ENCODE data around the gene OSM. TPM values are rescaled to one million over a fixed set of nuclear protein-coding genes. Genes with fewer than 3 reads are reported as not detected.

The OSM gene
- polyA plus RNA-seq, 3 donors = 48.0 to 295 (median 146) TPM

GRCh38 chr22:30291058-30291892 is 24.6 kb upstream of the OSM start:
- Histone ChIP-seq H3K4me3 (replicated peaks in 1 of 3; ENCODE audit: low read depth in 2 of 3, low read length in 3 of 3) (no peak overlapping the region), H3K36me3 (replicated peaks in 1 of 2; ENCODE audit: control insufficient read depth in 1 of 2, insufficient read depth in 2 of 2, low read length in 2 of 2) (peaks cover 43 to 54% of the 10 kb centered on the region in 2 donors), H3K27ac (ENCODE audit: low read depth in 1 of 2, low read length in 2 of 2) (peak overlapping the region in 1 of 2 donors; percentile 46), H4K20me1 (ENCODE audit: insufficient read depth, low read length) (peaks cover 17% of the 10 kb centered on the region), H2AFZ (ENCODE audit: insufficient read depth, low read depth, low read length, poor library complexity, severe bottlenecking) (no peak overlapping the region), H3K79me2 (ENCODE audit: insufficient read depth, low read length) (no peaks in the 10 kb centered on the region), H3K9me3 (replicated peaks in 1 of 2; ENCODE audit: control insufficient read depth in 1 of 2, insufficient read depth in 1 of 2, low read length in 2 of 2) (no peaks in the 10 kb centered on the region), H3K4me1 (ENCODE audit: control insufficient read depth in 1 of 2, insufficient read depth in 2 of 2, low read length in 2 of 2) (peaks cover 23 to 40% of the 10 kb centered on the region in 2 donors), H3K4me2 (replicated peaks; ENCODE audit: extremely low read depth, low read length, poor library complexity, severe bottlenecking) (no peak overlapping the region), H3K27me3 (ENCODE audit: control insufficient read depth in 2 of 2, insufficient read depth in 2 of 2, low read length in 2 of 2) (no peaks in the 10 kb centered on the region), H3K9ac (ENCODE audit: insufficient read depth, low read length, poor library complexity, severe bottlenecking) (no peak overlapping the region)
- no peak for DNase-seq
- Mint-ChIP-seq H3K9me3 (peaks cover 0 to 4% (median 0%) of the 10 kb centered on the region in 7 donors), H3K27ac (peak overlapping the region in 4 of 7 donors; percentile 26 to 50 (median 36)), H3K36me3 (peaks cover 43 to 51% of the 10 kb centered on the region in 2 donors), H3K4me1 (peaks cover 27% of the 10 kb centered on the region), H3K4me3 (no peak overlapping the region), H3K27me3 (ENCODE audit: low read depth in 3 of 3) (peaks cover 0 to 2% (median 0%) of the 10 kb centered on the region in 3 donors)
- no peak for TF ChIP-seq CTCF (IDR thresholded peaks at IDR 0.05)
- 93% methylated on average over 9 of the region's 13 CpGs for WGBS (ENCODE audit: insufficient coverage)
- intact Hi-C loops (cut with micrococcal nuclease) = loop anchor here in 1 of 2 donors (5.0 kb wide), 1 partner anchor 36 kb away; the partner anchor contains the start of gene TBC1D10A

- H3K4me3 Mint-ChIP-seq = peak overlapping the region in 1 of 2 donors; percentile 83
- Histone ChIP-seq H3K9ac (ENCODE audit: insufficient read depth, low read length, poor library complexity, severe bottlenecking) (no peak overlapping the region), H3K4me1 (ENCODE audit: control insufficient read depth in 1 of 2, insufficient read depth in 2 of 2, low read length in 2 of 2) (peaks cover 23 to 40% of the 10 kb centered on the region in 2 donors), H3K27ac (ENCODE audit: low read depth in 1 of 2, low read length in 2 of 2) (peak overlapping the region; percentile 23 to 46), H2AFZ (ENCODE audit: insufficient read depth, low read depth, low read length, poor library complexity, severe bottlenecking) (peak overlapping the region; percentile 80), H4K20me1 (ENCODE audit: insufficient read depth, low read length) (peaks cover 13% of the 10 kb centered on the region), H3K4me3 (replicated peaks in 1 of 3; ENCODE audit: low read depth in 2 of 3, low read length in 3 of 3) (peak overlapping the region in 1 of 3 experiments; percentile 82), H3K27me3 (ENCODE audit: control insufficient read depth in 2 of 2, insufficient read depth in 2 of 2, low read length in 2 of 2) (no peaks in the 10 kb centered on the region), H3K79me2 (ENCODE audit: insufficient read depth, low read length) (no peaks in the 10 kb centered on the region), H3K9me3 (replicated peaks in 1 of 2; ENCODE audit: control insufficient read depth in 1 of 2, insufficient read depth in 1 of 2, low read length in 2 of 2) (no peaks in the 10 kb centered on the region), H3K4me2 (replicated peaks; ENCODE audit: extremely low read depth, low read length, poor library complexity, severe bottlenecking) (peak overlapping the region; percentile 90), H3K36me3 (replicated peaks in 1 of 2; ENCODE audit: control insufficient read depth in 1 of 2, insufficient read depth in 2 of 2, low read length in 2 of 2) (peaks cover 35 to 46% of the 10 kb centered on the region in 2 donors)
- H3K27me3 Mint-ChIP-seq (ENCODE audit: low read depth in 3 of 3) = peaks cover 0 to 2% (median 0%) of the 10 kb centered on the region in 3 donors
- TF ChIP-seq CTCF (IDR thresholded peaks at IDR 0.05) = no peak
- peaks cover 37 to 43% of the 10 kb centered on the region in 2 donors for H3K36me3 Mint-ChIP-seq
- H3K4me1 Mint-ChIP-seq = peaks cover 27% of the 10 kb centered on the region
- 54% methylated on average over 2 of the region's 3 CpGs for WGBS (ENCODE audit: insufficient coverage)
- peaks cover 0 to 4% (median 0%) of the 10 kb centered on the region in 7 donors for H3K9me3 Mint-ChIP-seq
- intact Hi-C loops (cut with micrococcal nuclease) = loop anchor here in 1 of 2 donors (5.0 kb wide), 1 partner anchor 37 kb away; the partner anchor contains the start of gene TBC1D10A
- DNase-seq = no peak
- H3K27ac Mint-ChIP-seq = peak overlapping the region; percentile 26 to 90 (median 82)
These were observed 23.8 kb upstream of the OSM start for GRCh38 chr22:30290342-30291057.

Data from CD14-positive monocyte (primary cell).